ENCODE data around the gene DSC3.

DNA sequence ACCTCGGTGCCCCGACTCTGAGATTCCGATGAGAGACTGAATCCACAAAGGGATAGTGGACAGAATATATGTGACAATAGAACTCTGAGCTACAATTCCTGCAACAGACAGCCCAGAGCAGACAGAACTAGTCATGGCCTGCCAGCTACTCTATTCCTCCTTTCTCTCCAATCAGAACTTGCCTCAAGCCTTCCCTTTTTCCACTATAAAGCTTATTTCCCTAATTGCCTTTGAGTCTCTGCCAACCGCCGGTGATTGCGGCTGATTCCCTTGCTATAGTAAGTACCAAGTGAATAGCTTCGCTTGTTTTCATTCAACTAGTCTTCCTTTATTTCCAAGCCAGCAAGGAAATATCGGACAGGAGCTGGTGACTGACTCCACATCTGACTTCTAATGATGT lies 96.8 kb downstream of the DSC3 start:
- no peak for TF ChIP-seq CTCF (IDR thresholded peaks at IDR 0.05)
- TF ChIP-seq POLR2AphosphoS5 (IDR thresholded peaks at IDR 0.05): no peak
